ENCODE results near the gene SLC9C1. TPM values are rescaled to one million over a fixed set of nuclear protein-coding genes. Genes with fewer than 3 reads are reported as not detected.

The SLC9C1 gene
- total RNA-seq, 1 donor from 2014 or later, result 1.3 TPM

DNA sequence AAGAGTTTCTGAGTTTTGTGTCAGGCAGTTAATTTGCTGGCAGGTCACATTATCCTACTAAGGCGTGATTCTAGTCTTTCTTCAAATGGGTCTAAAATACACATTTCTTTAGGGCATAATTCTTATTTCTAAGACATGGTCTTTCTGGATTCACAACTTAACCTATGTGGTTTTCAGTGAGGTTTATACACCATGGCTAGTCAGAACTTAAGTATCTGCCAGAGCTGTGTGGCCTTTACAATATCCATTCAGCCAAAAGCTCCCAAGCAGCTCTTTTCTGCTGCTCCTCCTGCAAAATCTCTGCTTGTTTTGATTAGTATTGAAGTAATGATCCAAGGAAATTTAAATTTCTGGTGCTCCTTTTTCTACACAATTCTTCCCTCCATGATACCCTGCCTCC, 33.5 kb downstream of the SLC9C1 start:
- DNase-seq, result no peak
- TF ChIP-seq, protein P1, sequence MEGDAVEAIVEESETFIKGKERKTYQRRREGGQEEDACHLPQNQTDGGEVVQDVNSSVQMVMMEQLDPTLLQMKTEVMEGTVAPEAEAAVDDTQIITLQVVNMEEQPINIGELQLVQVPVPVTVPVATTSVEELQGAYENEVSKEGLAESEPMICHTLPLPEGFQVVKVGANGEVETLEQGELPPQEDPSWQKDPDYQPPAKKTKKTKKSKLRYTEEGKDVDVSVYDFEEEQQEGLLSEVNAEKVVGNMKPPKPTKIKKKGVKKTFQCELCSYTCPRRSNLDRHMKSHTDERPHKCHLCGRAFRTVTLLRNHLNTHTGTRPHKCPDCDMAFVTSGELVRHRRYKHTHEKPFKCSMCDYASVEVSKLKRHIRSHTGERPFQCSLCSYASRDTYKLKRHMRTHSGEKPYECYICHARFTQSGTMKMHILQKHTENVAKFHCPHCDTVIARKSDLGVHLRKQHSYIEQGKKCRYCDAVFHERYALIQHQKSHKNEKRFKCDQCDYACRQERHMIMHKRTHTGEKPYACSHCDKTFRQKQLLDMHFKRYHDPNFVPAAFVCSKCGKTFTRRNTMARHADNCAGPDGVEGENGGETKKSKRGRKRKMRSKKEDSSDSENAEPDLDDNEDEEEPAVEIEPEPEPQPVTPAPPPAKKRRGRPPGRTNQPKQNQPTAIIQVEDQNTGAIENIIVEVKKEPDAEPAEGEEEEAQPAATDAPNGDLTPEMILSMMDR (IDR thresholded peaks at IDR 0.05; ENCODE audit: borderline replicate concordance), result no peak
- no peak overlapping the region for H3K27ac ChIP-seq (replicated peaks)
- no peak overlapping the region for H3K4me3 ChIP-seq
- intact Hi-C loops (cut with micrococcal nuclease), result no loop called here
- peaks cover 13% of the 10 kb centered on the region for H3K9me3 ChIP-seq (replicated peaks)
- H3K4me1 ChIP-seq, result no peaks in the 10 kb centered on the region
- H3K36me3 ChIP-seq, result no peaks in the 10 kb centered on the region
- H3K27me3 ChIP-seq (ENCODE audit: low read depth), result no peaks in the 10 kb centered on the region

DNA sequence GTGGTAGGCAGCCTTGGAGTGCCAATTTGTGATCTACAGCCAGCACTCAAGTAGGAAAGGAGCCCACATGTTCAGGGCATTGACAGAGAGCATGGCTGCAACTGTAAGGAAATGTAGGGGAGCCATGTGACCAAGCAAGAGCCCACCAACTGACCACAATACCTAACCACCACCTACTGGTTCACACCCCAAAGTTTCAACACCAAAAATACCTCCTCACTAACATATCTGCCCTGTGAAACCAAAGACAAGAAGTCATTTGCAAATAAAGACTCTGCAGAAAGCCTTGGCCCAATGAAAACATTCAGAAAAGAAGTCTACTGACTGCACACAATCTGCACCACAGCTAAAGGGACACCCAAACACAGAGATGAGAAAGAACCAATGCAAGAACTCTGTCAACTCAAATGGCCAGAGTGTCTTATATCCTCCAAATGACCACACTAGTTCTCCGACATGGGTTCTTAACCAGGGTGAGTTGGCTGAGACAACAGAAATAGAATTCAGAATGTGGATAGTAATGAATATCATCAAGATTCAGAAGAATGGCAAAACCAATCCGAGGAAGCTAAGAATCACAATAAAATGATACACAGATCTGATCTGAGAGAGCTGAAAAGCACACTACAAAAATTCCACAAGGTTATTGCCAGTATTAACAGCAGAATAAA, 40.6 kb downstream of the SLC9C1 start:
- no peak overlapping the region for H3K4me3 ChIP-seq
- intact Hi-C loops (cut with micrococcal nuclease), result no loop called here
- no peaks in the 10 kb centered on the region for H3K27me3 ChIP-seq (ENCODE audit: low read depth)
- no peak for DNase-seq
- H3K36me3 ChIP-seq, result no peaks in the 10 kb centered on the region
- TF ChIP-seq, protein P1 (IDR thresholded peaks at IDR 0.05; ENCODE audit: borderline replicate concordance), result no peak
- H3K27ac ChIP-seq (replicated peaks), result no peak overlapping the region
- H3K9me3 ChIP-seq (replicated peaks), result peaks cover 42% of the 10 kb centered on the region
- H3K4me1 ChIP-seq, result no peaks in the 10 kb centered on the region

DNA sequence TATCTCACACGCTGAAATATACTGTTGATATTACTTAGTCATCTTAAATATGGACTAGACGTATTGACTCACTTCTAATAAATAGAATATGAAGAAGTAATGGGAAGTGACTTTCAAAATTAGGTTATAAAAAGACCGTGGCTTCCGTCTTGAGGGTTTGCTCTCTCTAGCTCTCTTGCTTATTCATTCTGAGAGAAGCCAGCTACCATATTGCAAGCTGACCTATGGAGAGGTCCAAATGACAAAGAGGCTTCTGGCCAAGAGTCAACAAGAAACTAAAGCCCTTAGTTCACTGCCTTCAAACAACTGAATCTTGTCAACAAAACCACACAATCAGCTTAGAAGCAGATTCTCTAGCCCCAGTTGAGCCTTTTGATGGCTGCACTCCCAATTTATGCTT, 46.1 kb downstream of the SLC9C1 start:
- intact Hi-C loops (cut with micrococcal nuclease), result no loop called here
- Histone ChIP-seq H3K4me3 (no peak overlapping the region), H3K27me3 (ENCODE audit: low read depth) (no peaks in the 10 kb centered on the region), H3K9me3 (replicated peaks) (peaks cover 6% of the 10 kb centered on the region), H3K36me3 (no peaks in the 10 kb centered on the region), H3K4me1 (no peaks in the 10 kb centered on the region), H3K27ac (replicated peaks) (no peak overlapping the region)
- TF ChIP-seq, protein P1 (IDR thresholded peaks at IDR 0.05; ENCODE audit: borderline replicate concordance), result no peak
- DNase-seq, result no peak

DNA sequence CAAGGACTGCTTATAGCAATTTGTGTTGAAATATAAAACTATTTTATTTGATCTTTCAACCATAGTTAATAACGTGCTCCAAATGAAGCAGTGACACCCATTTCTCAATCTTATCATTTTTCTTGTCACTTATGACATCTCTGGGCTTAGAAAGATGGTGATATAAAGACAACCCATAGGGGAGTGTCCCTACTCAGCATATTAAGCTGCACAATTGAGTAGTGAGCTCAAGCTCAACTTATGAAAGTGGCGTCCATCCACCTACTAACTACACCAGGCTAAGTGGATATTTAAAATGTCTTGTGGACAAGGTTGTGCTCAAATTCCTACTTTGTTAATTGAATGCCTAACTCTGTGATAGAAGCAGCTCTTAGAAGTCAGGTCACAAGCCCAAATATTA, 46.7 kb downstream of the SLC9C1 start:
- no peak for DNase-seq
- Histone ChIP-seq H3K4me1 (no peaks in the 10 kb centered on the region), H3K27me3 (ENCODE audit: low read depth) (no peaks in the 10 kb centered on the region), H3K27ac (replicated peaks) (no peak overlapping the region), H3K36me3 (no peaks in the 10 kb centered on the region), H3K9me3 (replicated peaks) (peaks cover 6% of the 10 kb centered on the region), H3K4me3 (no peak overlapping the region)
- TF ChIP-seq, protein P1 (IDR thresholded peaks at IDR 0.05; ENCODE audit: borderline replicate concordance), result no peak
- intact Hi-C loops (cut with micrococcal nuclease), result no loop called here

DNA sequence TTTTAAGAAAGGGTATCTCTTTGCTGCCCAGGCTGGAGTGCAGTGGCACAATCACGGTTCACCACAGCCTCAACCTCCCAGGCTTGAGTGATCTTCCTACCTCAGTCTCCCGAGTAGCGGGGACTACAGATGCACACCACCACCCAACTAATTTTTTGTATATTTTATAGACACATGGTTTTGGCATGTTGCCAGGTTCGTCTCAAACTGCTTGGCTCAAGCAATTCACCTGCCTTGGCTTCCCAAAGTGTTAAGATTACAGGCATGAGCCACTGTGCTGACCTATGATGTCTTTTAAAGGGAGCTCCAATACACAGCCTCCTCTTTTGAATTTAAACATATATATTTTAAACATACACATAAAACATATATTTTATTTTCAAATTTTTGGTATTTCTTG, 60.9 kb downstream of the SLC9C1 start:
- Histone ChIP-seq H3K27ac (replicated peaks) (no peak overlapping the region), H3K27me3 (ENCODE audit: low read depth) (no peaks in the 10 kb centered on the region), H3K36me3 (peaks cover 3% of the 10 kb centered on the region), H3K4me1 (no peaks in the 10 kb centered on the region), H3K9me3 (replicated peaks) (peaks cover 14% of the 10 kb centered on the region), H3K4me3 (no peak overlapping the region)
- TF ChIP-seq, protein P1 (IDR thresholded peaks at IDR 0.05; ENCODE audit: borderline replicate concordance), result no peak
- no peak for DNase-seq
- intact Hi-C loops (cut with micrococcal nuclease), result no loop called here

Data from left ventricle myocardium inferior (tissue), 1 donor.